Thoracic aorta (tissue), 2 donors: Measurements from ENCODE around the gene ID3. TPM values are rescaled to one million over a fixed set of nuclear protein-coding genes. Genes with fewer than 3 reads are reported as not detected.

Source experiments
- ATAC-seq: fragments of 150-250 bp; one replicate; pipeline ENCODE4 v1.8.0; 2017; ENCODE audit warnings: low read depth; ENCODE audit not compliant: insufficient number of reproducible peaks, low FRiP score
- DNase-seq: peaks from one replicate; pipeline ENCODE4 v3.0.0-alpha.2; 2020; ENCODE audit warnings: low spot score
- H3K27ac ChIP-seq, 2 donors: fragments of 200-600 bp; sonication (generic); 1 replicate in 1 of 2; 2 replicates in 1 of 2; pipeline ENCODE4 v1.5.1; 2016; ENCODE audit warnings: mild to moderate bottlenecking in 2 of 2, moderate library complexity in 2 of 2
- H3K27me3 ChIP-seq: fragments of 200-600 bp; sonication (generic); replicated peaks from 2 replicates; pipeline ENCODE4 v1.6.0; 2016; ENCODE audit warnings: mild to moderate bottlenecking; ENCODE audit not compliant: insufficient read depth
- H3K36me3 ChIP-seq: fragments of 200-600 bp; sonication (generic); one replicate; pipeline ENCODE4 v1.5.1; 2016
- H3K4me1 ChIP-seq, 2 donors: fragments of 200-600 bp; sonication (generic); 1 replicate in 1 of 2; 2 replicates in 1 of 2; pipeline versions ENCODE4 v1.5.1 to v1.6.0; 2016; ENCODE audit warnings: low read depth in 2 of 2, mild to moderate bottlenecking in 1 of 2; ENCODE audit not compliant: control insufficient read depth in 1 of 2
- H3K4me3 ChIP-seq: fragments of 200-600 bp; sonication (generic); 2 replicates; pipeline ENCODE4 v1.5.1; 2016; ENCODE audit warnings: mild to moderate bottlenecking
- H3K9me3 ChIP-seq: fragments of 200-600 bp; sonication (generic); 2 replicates; pipeline ENCODE4 v1.5.1; 2016
- CTCF ChIP-seq: fragments of 200-600 bp; sonication (generic); IDR thresholded peaks from one replicate; pipeline ENCODE4 v1.5.1; 2019; ENCODE audit warnings: antibody characterized with exemption
- total RNA-seq, 2 donors: library from RNA; depleted of rRNA; stranded (reverse); fragments of >200 nt; gene quantifications; one replicate each; pipeline versions ENCODE4 v1.1.0 to v1.2.3, GENCODE V29; 2016

The ID3 gene
- total RNA-seq, 2 donors from 2014 or later = 309 to 692 TPM

DNA sequence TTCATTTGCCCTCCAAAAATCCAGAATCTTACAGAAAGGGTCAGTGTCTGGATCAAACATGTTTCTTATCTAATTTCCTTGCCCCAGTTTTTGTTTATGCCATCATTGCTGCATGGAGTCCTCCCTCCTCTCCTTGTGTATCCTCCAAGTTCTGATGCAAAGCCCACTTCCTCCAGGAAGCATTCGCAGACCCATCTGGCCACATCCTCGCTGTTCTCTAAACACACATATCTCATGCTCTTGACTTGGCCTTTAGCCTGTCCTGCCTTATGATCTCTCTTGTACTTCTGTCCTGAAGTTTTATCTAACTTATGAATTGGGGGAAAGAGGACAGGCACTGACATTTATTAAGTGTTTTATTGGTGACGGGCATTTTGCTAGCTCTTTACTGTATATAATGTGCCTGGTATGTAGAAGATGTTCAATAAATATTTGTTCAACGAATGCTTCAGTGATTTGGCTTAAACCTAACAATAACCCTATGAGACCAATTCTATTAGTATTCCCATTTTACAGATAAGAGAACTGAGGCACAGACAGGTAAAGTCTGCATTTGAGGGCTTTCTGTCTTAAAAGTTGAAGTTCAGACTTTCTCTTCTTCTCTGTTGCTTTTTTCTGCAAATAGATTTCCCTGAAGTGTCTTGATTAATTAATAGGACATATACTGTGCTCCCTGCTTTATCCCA is 19.2 kb upstream of the ID3 start:
- no peak for TF ChIP-seq CTCF
- Histone ChIP-seq H3K36me3 (no peaks in the 10 kb centered on the region), H3K4me3 (peak overlapping the region; percentile 68), H3K9me3 (no peaks in the 10 kb centered on the region), H3K27ac (peak overlapping the region; percentile 95), H3K27me3 (no peaks in the 10 kb centered on the region), H3K4me1 (peaks cover 27 to 68% of the 10 kb centered on the region in 2 donors)
- DNase-seq (no peak), ATAC-seq (no peak)

GRCh38 chr1:23577056-23578004 is 18.0 kb upstream of the ID3 start:
- H3K9me3 ChIP-seq = no peaks in the 10 kb centered on the region
- peaks cover 27 to 68% of the 10 kb centered on the region in 2 donors for H3K4me1 ChIP-seq
- no peaks in the 10 kb centered on the region for H3K36me3 ChIP-seq
- TF ChIP-seq CTCF = no peak
- peak overlapping the region; percentile 68 for H3K4me3 ChIP-seq
- H3K27me3 ChIP-seq = no peaks in the 10 kb centered on the region
- no peak for DNase-seq
- ATAC-seq = peak; percentile 80
- H3K27ac ChIP-seq = peak overlapping the region; percentile 95

GRCh38 chr1:23576338-23577055 is 17.2 kb upstream of the ID3 start:
- no peaks in the 10 kb centered on the region for H3K9me3 ChIP-seq
- H3K27me3 ChIP-seq = no peaks in the 10 kb centered on the region
- no peak for DNase-seq
- ATAC-seq = no peak
- peak overlapping the region; percentile 68 for H3K4me3 ChIP-seq
- H3K36me3 ChIP-seq = no peaks in the 10 kb centered on the region
- no peak for TF ChIP-seq CTCF
- peak overlapping the region; percentile 95 for H3K27ac ChIP-seq
- H3K4me1 ChIP-seq = peaks cover 27 to 68% of the 10 kb centered on the region in 2 donors

DNA sequence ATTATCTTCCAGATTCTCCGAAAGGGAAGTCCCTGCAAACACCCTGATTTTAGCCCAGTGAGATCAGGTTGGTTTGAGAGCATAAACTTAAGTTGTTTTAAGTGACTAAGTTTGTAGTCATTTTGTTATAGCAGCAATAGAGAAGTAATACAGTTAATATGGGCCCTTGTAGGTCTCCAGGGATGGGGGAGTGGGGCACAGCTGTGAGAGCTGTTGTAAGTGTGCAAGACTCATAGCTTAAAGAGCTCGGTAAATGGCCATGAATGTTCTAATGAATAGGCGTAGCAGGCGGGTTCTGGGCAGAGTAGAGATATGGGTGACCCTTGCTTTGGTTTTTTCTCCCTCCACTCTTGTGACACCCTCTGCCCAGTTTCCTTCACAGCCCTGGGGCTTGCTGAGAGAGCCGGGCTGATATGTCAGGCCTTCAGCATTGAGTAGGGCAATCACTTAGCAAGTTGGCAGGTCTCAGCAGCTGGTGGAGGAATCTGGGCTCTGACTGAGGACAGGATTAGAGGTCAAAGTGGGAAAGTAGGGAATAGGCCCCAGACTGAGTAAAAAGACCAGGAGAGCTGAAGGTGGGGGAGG is 16.0 kb upstream of the ID3 start:
- ATAC-seq (no peak), DNase-seq (no peak)
- H3K9me3 ChIP-seq = no peaks in the 10 kb centered on the region
- H3K4me1 ChIP-seq = peaks cover 27 to 58% of the 10 kb centered on the region in 2 donors
- H3K4me3 ChIP-seq = no peak overlapping the region
- peak overlapping the region; percentile 95 for H3K27ac ChIP-seq
- no peaks in the 10 kb centered on the region for H3K27me3 ChIP-seq
- H3K36me3 ChIP-seq = no peaks in the 10 kb centered on the region
- no peak for TF ChIP-seq CTCF
